Activated CD4-positive, alpha-beta T cell treated with anti-CD3 and anti-CD28 coated beads, Interleukin-2, amount 10 ng/mL, durations not matched to agents 7 days and 5 days (primary cell): Measurements from ENCODE around the gene CDKN2D. TPM values are rescaled to one million over a fixed set of nuclear protein-coding genes. Genes with fewer than 3 reads are reported as not detected.
"Not testable (repeated sequence)": the region's sequence is repeated elsewhere in the genome, so short reads cannot be mapped to it uniquely, and the experiment has no call there.

Experiments used
- CTCF ChIA-PET: fragments of 350-600 bp; sonication (Branson Sonifier 250); formaldehyde crosslinking; loops from one replicate; lab custom pipeline; 2021; ENCODE audit warnings: antibody characterized with exemption; lab: Charles Lee
- POLR2A ChIA-PET: fragments of 350-600 bp; sonication (Branson Sonifier 250); formaldehyde crosslinking; loops from one replicate; lab custom pipeline; 2021; ENCODE audit warnings: antibody characterized with exemption; lab: Charles Lee
- DNase-seq: peaks from one replicate; pipeline ENCODE4 v3.0.0-alpha.2; 2020
- H3K27ac Mint-ChIP-seq: one replicate; pipeline ENCODE4 v1.8.0; 2021; ENCODE audit warnings: mild to moderate bottlenecking, moderate library complexity, mixed read lengths
- H3K27me3 Mint-ChIP-seq: one replicate; pipeline ENCODE4 v1.8.0; 2021; ENCODE audit warnings: mixed read lengths
- H3K36me3 Mint-ChIP-seq: one replicate; pipeline ENCODE4 v1.8.0; 2021; ENCODE audit warnings: low read depth, mixed read lengths
- H3K4me1 Mint-ChIP-seq: one replicate; pipeline ENCODE4 v1.8.0; 2021; ENCODE audit warnings: mixed read lengths
- H3K4me3 Mint-ChIP-seq: one replicate; pipeline ENCODE4 v1.8.0; 2021; ENCODE audit warnings: mild to moderate bottlenecking, moderate library complexity, mixed read lengths
- H3K9me3 Mint-ChIP-seq: one replicate; pipeline ENCODE4 v1.8.0; 2021; ENCODE audit warnings: mixed read lengths
- total RNA-seq, 2 experiments: library from RNA; stranded (reverse); gene quantifications; one replicate each; pipeline ENCODE4 v1.2.3, GENCODE V29; 2021

The CDKN2D gene
- total RNA-seq, 2 experiments from 2014 or later = 78.6 to 88.9 TPM

- H3K27ac Mint-ChIP-seq = no peak overlapping the region
- H3K9me3 Mint-ChIP-seq = no peaks in the 10 kb centered on the region
- CTCF ChIA-PET = interaction anchor here (1.1 to 1.5 kb wide), 2 partner anchors 70 to 128 kb away, joined by 3 to 4 read pairs; no protein-coding TSS in a partner anchor
- H3K27me3 Mint-ChIP-seq = no peaks in the 10 kb centered on the region
- no peaks in the 10 kb centered on the region for H3K36me3 Mint-ChIP-seq
- POLR2A ChIA-PET = no interaction called here
- peaks cover 31% of the 10 kb centered on the region for H3K4me1 Mint-ChIP-seq
- H3K4me3 Mint-ChIP-seq = no peak overlapping the region
- DNase-seq = no peak
These were observed 5.7 kb upstream of the CDKN2D start for GRCh38 chr19:10574462-10574861.

GRCh38 chr19:10573793-10574192 is 5.0 kb upstream of the CDKN2D start:
- CTCF ChIA-PET = interaction anchor here (0.9 to 1.6 kb wide), 6 partner anchors 11 to 128 kb away, joined by 3 to 4 read pairs (median 3); no protein-coding TSS in a partner anchor
- H3K9me3 Mint-ChIP-seq, H3K4me3 Mint-ChIP-seq, H3K27ac Mint-ChIP-seq, POLR2A ChIA-PET, H3K27me3 Mint-ChIP-seq, H3K36me3 Mint-ChIP-seq, DNase-seq: not testable (repeated sequence)
- H3K4me1 Mint-ChIP-seq = peaks cover 34% of the 10 kb centered on the region

GRCh38 chr19:10568062-10568825 is 535 bp downstream of the CDKN2D start:
- peak overlapping the region; percentile 98 for H3K4me3 Mint-ChIP-seq
- ChIA-PET CTCF (interaction anchor here (1.0 to 3.3 kb wide), 12 partner anchors 13 to 156 kb away, joined by 3 to 17 read pairs (median 4); partner anchors contain the start of gene DNM2), POLR2A (no interaction called here)
- peak; percentile 69 for DNase-seq
- no peaks in the 10 kb centered on the region for H3K27me3 Mint-ChIP-seq
- H3K9me3 Mint-ChIP-seq = no peaks in the 10 kb centered on the region
- H3K4me1 Mint-ChIP-seq = peaks cover 41% of the 10 kb centered on the region
- peaks cover 31% of the 10 kb centered on the region for H3K36me3 Mint-ChIP-seq
- peak overlapping the region; percentile 95 for H3K27ac Mint-ChIP-seq

- peaks cover 41% of the 10 kb centered on the region for H3K4me1 Mint-ChIP-seq
- DNase-seq = no peak
- POLR2A ChIA-PET = no interaction called here
These were observed 1.1 kb downstream of the CDKN2D start for GRCh38 chr19:10567656-10568055.

GRCh38 chr19:10566658-10567410 is 1.9 kb downstream of the CDKN2D start:
- H3K27me3 Mint-ChIP-seq = no peaks in the 10 kb centered on the region

More at GRCh38 chr19:10567656-10568055, 1.1 kb downstream of the CDKN2D start:
- Mint-ChIP-seq H3K27me3 (no peaks in the 10 kb centered on the region), H3K9me3 (no peaks in the 10 kb centered on the region), H3K4me3 (peak overlapping the region; percentile 98), H3K36me3 (peaks cover 32% of the 10 kb centered on the region), H3K27ac (peak overlapping the region; percentile 95)
- CTCF ChIA-PET = interaction anchor here (0.6 to 3.3 kb wide), 14 partner anchors 13 to 156 kb away, joined by 3 to 17 read pairs (median 4); partner anchors contain the start of genes DNM2 and QTRT1

GRCh38 chr19:10566408-10566657 is 2.4 kb downstream of the CDKN2D start:
- Mint-ChIP-seq H3K36me3 (peaks cover 41% of the 10 kb centered on the region), H3K4me3 (peak overlapping the region; percentile 98)

More at GRCh38 chr19:10566658-10567410, 1.9 kb downstream of the CDKN2D start:
- ChIA-PET CTCF (interaction anchor here (0.6 to 3.3 kb wide), 16 partner anchors 9 to 297 kb away, joined by 3 to 17 read pairs (median 4); partner anchors contain the start of genes DNM2 and QTRT1), POLR2A (no interaction called here)
- Mint-ChIP-seq H3K36me3 (peaks cover 36% of the 10 kb centered on the region), H3K9me3 (no peaks in the 10 kb centered on the region), H3K4me3 (peak overlapping the region; percentile 98), H3K4me1 (peaks cover 35% of the 10 kb centered on the region), H3K27ac (peak overlapping the region; percentile 95)
- peak; percentile 74 for DNase-seq

GRCh38 chr19:10565567-10566407 is 3.0 kb downstream of the CDKN2D start, which contains the start of gene KRI1:
Gene KRI1, minus strand, starts transcription at chr19:10566010. Its CDS starts 11 bp downstream, at chr19:10565999.
- ChIA-PET CTCF (interaction anchor here (0.6 to 1.3 kb wide), 9 partner anchors 8 to 153 kb away, joined by 3 to 5 read pairs (median 4); no protein-coding TSS in a partner anchor), POLR2A (no interaction called here)
- Mint-ChIP-seq H3K27ac (peak within 1 kb of the TSS; percentile 95), H3K36me3 (peaks cover 46% of the 10 kb centered on the region), H3K4me1 (peaks cover 40% of the 10 kb centered on the region), H3K4me3 (peak within 1 kb of the TSS; percentile 98), H3K27me3 (no peaks in the 10 kb centered on the region), H3K9me3 (no peaks in the 10 kb centered on the region)
- DNase-seq = peak; percentile 99

More at GRCh38 chr19:10566408-10566657, 2.4 kb downstream of the CDKN2D start:
- H3K27me3 Mint-ChIP-seq = no peaks in the 10 kb centered on the region
- H3K27ac Mint-ChIP-seq = peak overlapping the region; percentile 95
- H3K4me1 Mint-ChIP-seq = peaks cover 37% of the 10 kb centered on the region
- POLR2A ChIA-PET = no interaction called here
- CTCF ChIA-PET = interaction anchor here (0.6 to 2.1 kb wide), 11 partner anchors 8 to 298 kb away, joined by 3 to 7 read pairs (median 3); no protein-coding TSS in a partner anchor
- H3K9me3 Mint-ChIP-seq = no peaks in the 10 kb centered on the region
- no peak for DNase-seq

GRCh38 chr19:10565028-10565566 is 3.7 kb downstream of the CDKN2D start:
- DNase-seq = peak; percentile 67
- Mint-ChIP-seq H3K27me3 (no peaks in the 10 kb centered on the region), H3K4me1 (peaks cover 38% of the 10 kb centered on the region), H3K27ac (peak overlapping the region; percentile 95), H3K36me3 (peaks cover 52% of the 10 kb centered on the region), H3K4me3 (peak overlapping the region; percentile 98), H3K9me3 (no peaks in the 10 kb centered on the region)
- ChIA-PET POLR2A (no interaction called here), CTCF (no interaction called here)

GRCh38 chr19:10562609-10563008 is 6.2 kb downstream of the CDKN2D start:
- Mint-ChIP-seq H3K9me3 (no peaks in the 10 kb centered on the region), H3K4me1 (peaks cover 33% of the 10 kb centered on the region), H3K36me3 (peaks cover 66% of the 10 kb centered on the region), H3K4me3 (no peak overlapping the region), H3K27ac (no peak overlapping the region), H3K27me3 (no peaks in the 10 kb centered on the region)
- ChIA-PET CTCF (interaction anchor here (1.4 kb wide), 1 partner anchor 157 kb away, joined by 3 read pairs; no protein-coding TSS in a partner anchor), POLR2A (no interaction called here)
- no peak for DNase-seq

- POLR2A ChIA-PET = no interaction called here
These were observed 8.6 kb downstream of the CDKN2D start for GRCh38 chr19:10560154-10560553.

GRCh38 chr19:10557603-10558197 is 11.1 kb downstream of the CDKN2D start:
- peaks cover 74% of the 10 kb centered on the region for H3K36me3 Mint-ChIP-seq
- H3K9me3 Mint-ChIP-seq = no peaks in the 10 kb centered on the region
- no peak for DNase-seq
- CTCF ChIA-PET = interaction anchor here (0.7 to 0.9 kb wide), 2 partner anchors 9 to 313 kb away, joined by 3 read pairs; no protein-coding TSS in a partner anchor
- no peak overlapping the region for H3K4me3 Mint-ChIP-seq
- H3K4me1 Mint-ChIP-seq = peaks cover 47% of the 10 kb centered on the region
- H3K27me3 Mint-ChIP-seq = no peaks in the 10 kb centered on the region
- no peak overlapping the region for H3K27ac Mint-ChIP-seq
- POLR2A ChIA-PET = interaction anchor here (0.6 kb wide), 1 partner anchor 11 kb away, joined by 3 read pairs; no protein-coding TSS in a partner anchor

More at GRCh38 chr19:10560154-10560553, 8.6 kb downstream of the CDKN2D start:
- no peak for DNase-seq
- H3K27ac Mint-ChIP-seq = no peak overlapping the region
- no peaks in the 10 kb centered on the region for H3K9me3 Mint-ChIP-seq
- no peaks in the 10 kb centered on the region for H3K27me3 Mint-ChIP-seq
- CTCF ChIA-PET = interaction anchor here (1.6 kb wide), 1 partner anchor 8 kb away, joined by 6 read pairs; no protein-coding TSS in a partner anchor
- no peak overlapping the region for H3K4me3 Mint-ChIP-seq
- peaks cover 31% of the 10 kb centered on the region for H3K4me1 Mint-ChIP-seq
- H3K36me3 Mint-ChIP-seq = peaks cover 62% of the 10 kb centered on the region
